HepG2 (cell line): ENCODE data around the gene PLCL2. TPM values are rescaled to one million over a fixed set of nuclear protein-coding genes. Genes with fewer than 3 reads are reported as not detected.

ENCODE experiments used
- ATAC-seq: fragments of 200-7000 bp; cut with Tn5 transposase; 3 replicates; pipeline ENCODE4 v1.9.1; 2020; ENCODE audit warnings: mild to moderate bottlenecking, moderate library complexity
- BruUV-seq: library from RNA; stranded (reverse); fragments of 400-500 nt; replicated peaks from 2 replicates; lab custom pipeline; 2021; lab: Mats Ljungman, UMichigan
- CTCF ChIA-PET: fragments of 300-600 bp; formaldehyde crosslinking; extraction: SDS; loops from one replicate; lab custom pipeline; 2021; ENCODE audit warnings: low total read pairs, inconsistent platforms, low intra/inter-chr PET ratio; lab: Yijun Ruan, JAX
- POLR2A ChIA-PET: fragments of 350-600 bp; sonication (Branson Sonifier 250); formaldehyde crosslinking; loops from one replicate; lab custom pipeline; 2020; ENCODE audit warnings: antibody characterized with exemption, inconsistent platforms; lab: Yijun Ruan, JAX
- DNase-seq: peaks from one replicate; pipeline ENCODE4 v3.0.0-alpha.2; 2015; ENCODE audit warnings: low spot score
- FAIRE-seq: peaks from 3 replicates; lab custom pipeline; 2011; peaks lifted over from hg19 to GRCh38; lab: Jason Lieb, UNC
- H2AFZ ChIP-seq: one replicate; pipeline ENCODE4 v1.6.1; 2011; ENCODE audit warnings: low read length, inconsistent platforms
- H3K27ac ChIP-seq: fragments of 300-600 bp; 3 replicates; pipeline ENCODE4 v1.8.0; 2011; ENCODE audit warnings: mixed run types, mild to moderate bottlenecking, mixed read lengths, low read length, inconsistent platforms; ENCODE audit not compliant: insufficient read depth; ENCODE audit errors: extremely low read length
- H3K27me3 ChIP-seq, 2 experiments: fragments of 200-600 bp in 1 of 2; 2 replicates in 1 of 2; 3 replicates in 1 of 2; pipeline versions ENCODE4 v1.6.0 to v1.8.0; 2011; ENCODE audit warnings: low read length in 2 of 2, mild to moderate bottlenecking in 2 of 2, moderate library complexity in 2 of 2, inconsistent platforms in 1 of 2; ENCODE audit not compliant: insufficient read depth in 2 of 2, control insufficient read depth in 1 of 2
- H3K36me3 ChIP-seq, 2 experiments: fragments of 200-600 bp in 1 of 2; replicated peaks in 1 of 2; 2 replicates in 1 of 2; 3 replicates in 1 of 2; pipeline versions ENCODE4 v1.5.1 to v1.8.0; 2011; ENCODE audit warnings: low read length in 2 of 2, inconsistent platforms in 1 of 2; ENCODE audit not compliant: insufficient read depth in 2 of 2, control insufficient read depth in 1 of 2
- H3K4me1 ChIP-seq: 2 replicates; pipeline ENCODE4 v1.5.1; 2012; ENCODE audit warnings: low read length, inconsistent platforms; ENCODE audit not compliant: insufficient read depth
- H3K4me2 ChIP-seq: 2 replicates; pipeline ENCODE4 v1.6.0; 2011; ENCODE audit warnings: low read depth, low read length, inconsistent platforms
- H3K4me3 ChIP-seq, 3 experiments: fragments of 200-600 bp in 1 of 3; sonication (generic), shearing (Covaris generic) in 1 of 3; replicated peaks in 1 of 3; 2 replicates each; pipeline ENCODE4 v1.5.1; 2011 to 2016; ENCODE audit warnings: low read length in 3 of 3, inconsistent platforms in 2 of 3, low read depth in 2 of 3, mild to moderate bottlenecking in 2 of 3, control low read depth in 1 of 3, mixed read lengths in 1 of 3; ENCODE audit not compliant: insufficient read depth in 1 of 3
- H3K79me2 ChIP-seq: one replicate; pipeline ENCODE4 v1.6.1; 2011; ENCODE audit warnings: low read length, inconsistent platforms; ENCODE audit not compliant: insufficient read depth
- H3K9ac ChIP-seq: 2 replicates; pipeline ENCODE4 v1.6.0; 2011; ENCODE audit warnings: mild to moderate bottlenecking, low read depth, low read length, inconsistent platforms; ENCODE audit not compliant: insufficient read depth
- H3K9me3 ChIP-seq: 2 replicates; pipeline ENCODE4 v1.5.1; 2012; ENCODE audit warnings: mild to moderate bottlenecking, low read length
- H4K20me1 ChIP-seq: 2 replicates; pipeline ENCODE4 v1.6.0; 2011; ENCODE audit warnings: inconsistent platforms, mild to moderate bottlenecking, low read length, moderate library complexity; ENCODE audit not compliant: insufficient read depth
- AKAP8 ChIP-seq: sonication (generic); formaldehyde crosslinking; IDR thresholded peaks from 2 replicates; pipeline ENCODE4 v1.5.1; 2020; ENCODE audit warnings: mild to moderate bottlenecking, missing genetic modification reagents
- ATF6 ChIP-seq: sonication (generic); formaldehyde crosslinking; conservative IDR thresholded peaks from 2 replicates; pipeline ENCODE4 v1.4.0; 2020; ENCODE audit warnings: missing genetic modification reagents
- HBP1 ChIP-seq: IDR thresholded peaks from 2 replicates; pipeline ENCODE4 v1.6.1; 2016; ENCODE audit warnings: low read depth, control low read depth
- HIVEP1 ChIP-seq: sonication (generic); formaldehyde crosslinking; IDR thresholded peaks from 2 replicates; pipeline ENCODE4 v1.4.0; 2020; ENCODE audit warnings: mild to moderate bottlenecking, missing genetic modification reagents
- MIER3 ChIP-seq: IDR thresholded peaks from 2 replicates; pipeline ENCODE4 v1.6.1; 2016; ENCODE audit warnings: missing compliant biosample characterization, borderline replicate concordance
- MLXIP ChIP-seq: sonication (generic); formaldehyde crosslinking; IDR thresholded peaks from 2 replicates; pipeline ENCODE4 v1.9.0; 2021; ENCODE audit warnings: missing genetic modification reagents, borderline replicate concordance
- PATZ1 ChIP-seq: sonication (generic); formaldehyde crosslinking; IDR thresholded peaks from 2 replicates; pipeline ENCODE4 v1.4.0; 2020; ENCODE audit warnings: missing genetic modification reagents
- RXRB ChIP-seq: IDR thresholded peaks from 2 replicates; pipeline ENCODE4 v1.6.1; 2016; ENCODE audit warnings: borderline replicate concordance, missing genetic modification reagents, missing compliant biosample characterization
- SP4 ChIP-seq: sonication (generic); formaldehyde crosslinking; IDR thresholded peaks from 2 replicates; pipeline ENCODE4 v1.8.1; 2023; ENCODE audit warnings: mild to moderate bottlenecking, missing genetic modification reagents
- TEAD3 ChIP-seq: optimal IDR thresholded peaks from 2 replicates; pipeline ENCODE3; 2016; ENCODE audit warnings: borderline replicate concordance
- ZFP62 ChIP-seq: sonication (generic); formaldehyde crosslinking; IDR thresholded peaks from 2 replicates; pipeline ENCODE4 v1.4.0; 2020; ENCODE audit warnings: missing genetic modification reagents
- ZNF33A ChIP-seq: sonication (generic); formaldehyde crosslinking; IDR thresholded peaks from 2 replicates; pipeline ENCODE4 v1.5.1; 2020; ENCODE audit warnings: missing genetic modification reagents, mild to moderate bottlenecking, moderate library complexity, borderline replicate concordance
- ZNF562 ChIP-seq: sonication (generic); formaldehyde crosslinking; IDR thresholded peaks from 2 replicates; pipeline ENCODE4 v1.8.0; 2022; ENCODE audit warnings: missing genetic modification reagents, borderline replicate concordance
- WGBS: methylation state at CpG from one replicate; pipeline ENCODE4 v1.1.6; 2017; ENCODE audit warnings: low lambda C conversion rate; 5-methylcytosine and 5-hydroxymethylcytosine counted together
- in situ Hi-C: cut with HindIII; loops from 2 replicates; pipeline ENCODE4 v1.10.0; 2017; ENCODE audit warnings: low pct_unique_long_range_greater_than_20kb; ENCODE audit not compliant: extremely low pct_ligation_motif_present
- intact Hi-C: fragments of 100-400 bp; cut with micrococcal nuclease; formaldehyde crosslinking; loops from one replicate; pipeline ENCODE4 v1.10.0; 2022; ENCODE audit not compliant: unreplicated experiment
- polyA plus RNA-seq, 8 experiments: library from polyadenylated mRNA; depleted of rRNA in 3 of 8; stranded (reverse) in 7 of 8; unstranded in 1 of 8; fragments of >200 nt; fragmentation: Illumina TruSeq in 4 of 8; extraction: Trizol in 4 of 8; gene quantifications; 2 replicates each; pipeline versions ENCODE4 v1.2.1 to v1.2.3, GENCODE V29; 2011 to 2016; ENCODE audit warnings: low read depth in 4 of 8, missing spikeins in 1 of 8, mixed read lengths in 1 of 8; ENCODE audit not compliant: insufficient read depth in 1 of 8
- total RNA-seq, 5 experiments: library from RNA; depleted of rRNA; stranded (reverse); fragments of >200 nt; fragmentation: Illumina TruSeq; extraction: Trizol; gene quantifications; 2 replicates each; pipeline ENCODE4 v1.2.3, GENCODE V29; 2016; ENCODE audit warnings: low read depth in 1 of 5

PLCL2 gene
- total and polyA plus RNA-seq, 2 of the 13 experiments (the other 11 are each of a cell fraction or from before 2014, with no cell fraction given), result not detected

- Histone ChIP-seq H4K20me1 (no peaks in the 10 kb centered on the region), H3K27ac (no peak overlapping the region), H3K79me2 (no peaks in the 10 kb centered on the region), H3K4me2 (no peak overlapping the region), H3K4me1 (no peaks in the 10 kb centered on the region), H2AFZ (no peak overlapping the region), H3K4me3 (no peak overlapping the region), H3K9ac (no peak overlapping the region), H3K9me3 (no peaks in the 10 kb centered on the region), H3K36me3 (no peaks in the 10 kb centered on the region), H3K27me3 (peaks cover 0 to 14% of the 10 kb centered on the region in 2 experiments; a peak in 4 of 5 replicates)
- ChIA-PET POLR2A (no interaction called here), CTCF (no interaction called here)
- FAIRE-seq, result no peak
- DNase-seq, result no peak
- WGBS, result 43% methylated on average over 7 of the region's 7 CpGs
- TF ChIP-seq AKAP8 (no peak), HBP1 (CRISPR knock-in tag) (no peak), TEAD3 (no peak), MIER3 (CRISPR knock-in tag) (no peak), ZFP62 (CRISPR knock-in tag) (no peak), RXRB (CRISPR knock-in tag) (no peak), ATF6 (CRISPR knock-in tag) (no peak), ZNF562 (CRISPR knock-in tag) (no peak), HIVEP1 (CRISPR knock-in tag) (no peak), SP4 (CRISPR knock-in tag) (no peak), PATZ1 (CRISPR knock-in tag) (no peak), MLXIP (CRISPR knock-in tag) (no peak), ZNF33A (no peak)
- intact Hi-C loops, result no loop called here
- BruUV-seq, result no TSS peak
- in situ Hi-C loops, result no loop called here
- no peak for ATAC-seq
Measured at GRCh38 chr3:16932877-16933276, 48.1 kb downstream of the PLCL2 start.
